Measurements from ENCODE around the gene GLYR1. TPM values are rescaled to one million over a fixed set of nuclear protein-coding genes. Genes with fewer than 3 reads are reported as not detected.

The GLYR1 gene
- total RNA-seq, 2 donors from 2014 or later = 99.3 to 108 TPM

DNA sequence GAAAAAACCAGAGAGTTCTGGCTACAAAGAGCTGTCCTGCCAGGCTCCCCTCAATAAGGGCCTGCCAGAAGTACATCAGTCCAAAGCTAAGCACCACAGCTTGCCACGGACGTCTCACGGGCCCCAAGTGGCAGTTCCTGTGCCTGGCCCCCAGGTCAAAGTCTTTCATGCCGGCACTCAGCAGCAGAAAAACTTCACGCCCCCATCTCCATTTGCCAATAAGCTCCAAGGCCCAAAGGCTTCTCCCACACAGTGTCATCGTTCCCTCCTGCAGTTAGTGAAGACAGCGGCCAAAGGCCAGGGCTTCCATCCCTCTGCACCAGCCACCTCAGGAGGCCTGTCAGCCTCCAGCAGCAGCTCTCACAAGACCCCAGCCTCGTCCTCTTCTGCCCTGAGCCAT lies 27.6 kb upstream of the GLYR1 start:
- H3K4me3 ChIP-seq (ENCODE audit: low read length) = no peak overlapping the region
- Mint-ChIP-seq H3K36me3 (ENCODE audit: low read depth) (peaks cover 70% of the 10 kb centered on the region), H3K9me3 (no peaks in the 10 kb centered on the region), H3K4me1 (no peaks in the 10 kb centered on the region), H3K27me3 (ENCODE audit: insufficient read depth) (no peaks in the 10 kb centered on the region), H3K27ac (no peak overlapping the region), H3K4me3 (no peak overlapping the region)
- 90 to 94% methylated on average over 2 to 8 of the region's 8 CpGs for WGBS, 2 experiments (ENCODE audit: insufficient coverage in 1 of 2, insufficient read length in 1 of 2)
- no peak overlapping the region for H3K27ac ChIP-seq (ENCODE audit: low read depth, low read length)
- no peak for DNase-seq
- H3K27me3 ChIP-seq (ENCODE audit: control insufficient read depth, insufficient read depth, low read length, poor library complexity, severe bottlenecking) = no peaks in the 10 kb centered on the region
- no peaks in the 10 kb centered on the region for H3K4me1 ChIP-seq (ENCODE audit: control insufficient read depth, insufficient read depth, low read length)
- no peaks in the 10 kb centered on the region for H3K9me3 ChIP-seq (ENCODE audit: control insufficient read depth, low read length)
- TF ChIP-seq, protein P1, sequence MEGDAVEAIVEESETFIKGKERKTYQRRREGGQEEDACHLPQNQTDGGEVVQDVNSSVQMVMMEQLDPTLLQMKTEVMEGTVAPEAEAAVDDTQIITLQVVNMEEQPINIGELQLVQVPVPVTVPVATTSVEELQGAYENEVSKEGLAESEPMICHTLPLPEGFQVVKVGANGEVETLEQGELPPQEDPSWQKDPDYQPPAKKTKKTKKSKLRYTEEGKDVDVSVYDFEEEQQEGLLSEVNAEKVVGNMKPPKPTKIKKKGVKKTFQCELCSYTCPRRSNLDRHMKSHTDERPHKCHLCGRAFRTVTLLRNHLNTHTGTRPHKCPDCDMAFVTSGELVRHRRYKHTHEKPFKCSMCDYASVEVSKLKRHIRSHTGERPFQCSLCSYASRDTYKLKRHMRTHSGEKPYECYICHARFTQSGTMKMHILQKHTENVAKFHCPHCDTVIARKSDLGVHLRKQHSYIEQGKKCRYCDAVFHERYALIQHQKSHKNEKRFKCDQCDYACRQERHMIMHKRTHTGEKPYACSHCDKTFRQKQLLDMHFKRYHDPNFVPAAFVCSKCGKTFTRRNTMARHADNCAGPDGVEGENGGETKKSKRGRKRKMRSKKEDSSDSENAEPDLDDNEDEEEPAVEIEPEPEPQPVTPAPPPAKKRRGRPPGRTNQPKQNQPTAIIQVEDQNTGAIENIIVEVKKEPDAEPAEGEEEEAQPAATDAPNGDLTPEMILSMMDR (conservative IDR thresholded peaks at IDR 0.05) = no peak
- H3K36me3 ChIP-seq (ENCODE audit: control insufficient read depth, insufficient read depth, low read length) = peaks cover 89% of the 10 kb centered on the region
- no peak overlapping the region for H3K9ac ChIP-seq (ENCODE audit: extremely low read depth, low read length, poor library complexity, severe bottlenecking)

DNA sequence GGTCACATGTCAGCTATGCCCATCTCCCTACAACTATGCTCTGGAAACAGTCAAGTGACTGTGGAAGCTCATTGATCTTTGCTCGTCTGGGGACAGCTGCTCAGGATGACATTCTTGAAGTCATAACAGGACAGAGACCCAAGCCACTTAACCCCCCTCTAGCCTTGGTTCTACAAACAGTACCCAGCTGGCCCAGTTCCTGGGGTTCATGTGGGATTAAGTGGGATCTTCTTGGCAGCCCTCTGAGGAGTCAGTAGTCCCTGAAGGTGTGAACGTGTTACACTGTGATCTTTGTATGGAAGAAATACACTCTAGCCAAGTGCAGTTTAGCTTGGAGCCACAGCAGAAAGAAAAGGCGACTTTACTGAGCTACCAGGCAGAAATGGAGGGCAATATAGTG lies 26.0 kb upstream of the GLYR1 start:
- peak overlapping the region; percentile 19 for H3K27ac Mint-ChIP-seq
- H3K36me3 ChIP-seq (ENCODE audit: control insufficient read depth, insufficient read depth, low read length) = peaks cover 87% of the 10 kb centered on the region

DNA sequence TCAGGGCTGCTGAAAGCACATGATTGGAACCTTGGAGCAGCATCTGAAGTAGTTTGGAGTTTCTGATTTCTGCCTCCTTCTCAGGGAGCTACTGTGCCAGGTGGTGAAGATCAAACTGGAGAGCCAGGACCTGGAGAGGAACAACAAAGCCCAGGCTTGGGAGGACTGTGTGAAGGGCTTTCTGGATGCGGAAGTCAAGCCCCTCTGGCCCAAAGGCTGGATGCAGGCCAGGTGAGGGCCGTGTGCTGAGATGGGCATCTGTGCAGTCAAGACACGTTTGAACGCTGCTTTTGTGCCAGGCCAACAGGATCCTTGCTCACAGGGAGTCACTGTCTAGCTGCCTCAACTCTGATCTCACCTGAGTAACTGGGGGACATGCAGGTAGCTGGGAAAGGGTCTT lies 24.0 kb upstream of the GLYR1 start:
- TF ChIP-seq, protein P1 (conservative IDR thresholded peaks at IDR 0.05) = no peak
- Mint-ChIP-seq H3K27ac (no peak overlapping the region), H3K27me3 (ENCODE audit: insufficient read depth) (no peaks in the 10 kb centered on the region), H3K9me3 (no peaks in the 10 kb centered on the region), H3K4me1 (peaks cover 13% of the 10 kb centered on the region), H3K4me3 (no peak overlapping the region), H3K36me3 (ENCODE audit: low read depth) (peaks cover 62% of the 10 kb centered on the region)
- DNase-seq = no peak
- Histone ChIP-seq H3K4me3 (ENCODE audit: low read length) (no peak overlapping the region), H3K27ac (ENCODE audit: low read depth, low read length) (no peak overlapping the region), H3K9ac (ENCODE audit: extremely low read depth, low read length, poor library complexity, severe bottlenecking) (no peak overlapping the region), H3K36me3 (ENCODE audit: control insufficient read depth, insufficient read depth, low read length) (peaks cover 79% of the 10 kb centered on the region), H3K9me3 (ENCODE audit: control insufficient read depth, low read length) (no peaks in the 10 kb centered on the region), H3K4me1 (ENCODE audit: control insufficient read depth, insufficient read depth, low read length) (peaks cover 8% of the 10 kb centered on the region), H3K27me3 (ENCODE audit: control insufficient read depth, insufficient read depth, low read length, poor library complexity, severe bottlenecking) (no peaks in the 10 kb centered on the region)
- WGBS, 2 experiments (ENCODE audit: insufficient coverage in 1 of 2, insufficient read length in 1 of 2) = 98 to 100% methylated on average over 2 to 4 of the region's 4 CpGs

More for the DNA sequence above, 26.0 kb upstream of the GLYR1 start:
- no peaks in the 10 kb centered on the region for H3K4me1 ChIP-seq (ENCODE audit: control insufficient read depth, insufficient read depth, low read length)
- no peaks in the 10 kb centered on the region for H3K9me3 ChIP-seq (ENCODE audit: control insufficient read depth, low read length)
- DNase-seq = no peak
- H3K9ac ChIP-seq (ENCODE audit: extremely low read depth, low read length, poor library complexity, severe bottlenecking) = no peak overlapping the region
- H3K27me3 ChIP-seq (ENCODE audit: control insufficient read depth, insufficient read depth, low read length, poor library complexity, severe bottlenecking) = no peaks in the 10 kb centered on the region
- Mint-ChIP-seq H3K4me3 (no peak overlapping the region), H3K4me1 (peaks cover 8% of the 10 kb centered on the region), H3K36me3 (ENCODE audit: low read depth) (peaks cover 71% of the 10 kb centered on the region), H3K9me3 (no peaks in the 10 kb centered on the region), H3K27me3 (ENCODE audit: insufficient read depth) (no peaks in the 10 kb centered on the region)
- no peak overlapping the region for H3K4me3 ChIP-seq (ENCODE audit: low read length)
- WGBS, 2 experiments (ENCODE audit: insufficient coverage in 1 of 2, insufficient read length in 1 of 2) = 90 to 92% methylated on average over 3 of the region's 3 CpGs
- no peak overlapping the region for H3K27ac ChIP-seq (ENCODE audit: low read depth, low read length)
- TF ChIP-seq, protein P1 (conservative IDR thresholded peaks at IDR 0.05) = no peak

Measured in endodermal cell (in vitro differentiated cells).